K562 (cell line): ENCODE results near the gene CMIP. TPM values are rescaled to one million over a fixed set of nuclear protein-coding genes. Genes with fewer than 3 reads are reported as not detected.

Experiments
- ATAC-seq: fragments of 200-7000 bp; cut with Tn5 transposase; 3 replicates; pipeline ENCODE4 v1.9.1; 2020; ENCODE audit warnings: moderate library complexity
- BruUV-seq: library from RNA; stranded (reverse); fragments of 400-500 nt; replicated peaks from 2 replicates; lab custom pipeline; 2021; lab: Mats Ljungman, UMichigan
- CTCF ChIA-PET: fragments of 300-600 bp; formaldehyde crosslinking; extraction: SDS; loops from one replicate; lab custom pipeline; 2021; ENCODE audit warnings: low intra/inter-chr PET ratio; lab: Yijun Ruan, JAX
- POLR2A ChIA-PET: fragments of 300-600, 350-650 bp; sonication (Branson Sonifier 250); formaldehyde crosslinking; extraction: SDS; loops from one replicate; lab custom pipeline; 2021; ENCODE audit warnings: antibody characterized with exemption, inconsistent platforms; lab: Yijun Ruan, JAX
- DNase-seq, 4 experiments: peaks; one replicate each; pipeline versions ENCODE4 v3.0.0 to v3.0.0-alpha.2; 2011 to 2018; ENCODE audit warnings: low spot score in 3 of 4, mixed read lengths in 3 of 4; ENCODE audit errors: extremely low read depth in 1 of 4
- FAIRE-seq: peaks from 2 replicates; lab custom pipeline; 2011; peaks lifted over from hg19 to GRCh38; lab: Jason Lieb, UNC
- H2AFZ ChIP-seq: 2 replicates; pipeline ENCODE4 v1.6.0; 2011; ENCODE audit warnings: low read depth, low read length, control low read depth, inconsistent platforms
- H3K27ac ChIP-seq: fragments of 200-600 bp; 3 replicates; pipeline ENCODE4 v1.8.0; 2011; ENCODE audit warnings: low read depth, mild to moderate bottlenecking, control low read depth, inconsistent platforms, low read length, moderate library complexity, mixed read lengths; ENCODE audit errors: extremely low read depth
- H3K27me3 ChIP-seq, 2 experiments: fragments of 300-600 bp in 1 of 2; 2 replicates in 1 of 2; 3 replicates in 1 of 2; pipeline versions ENCODE4 v1.6.0 to v1.8.0; 2011; ENCODE audit warnings: inconsistent platforms in 2 of 2, low read length in 2 of 2, mild to moderate bottlenecking in 1 of 2, mixed read lengths in 1 of 2, moderate library complexity in 1 of 2; ENCODE audit not compliant: control insufficient read depth in 2 of 2, insufficient read depth in 2 of 2
- H3K36me3 ChIP-seq: fragments of 300-600 bp; 3 replicates; pipeline ENCODE4 v1.8.0; 2011; ENCODE audit warnings: mild to moderate bottlenecking, low read length, inconsistent platforms; ENCODE audit not compliant: control insufficient read depth, insufficient read depth
- H3K4me1 ChIP-seq, 2 experiments: fragments of 200-600 bp in 1 of 2; replicated peaks in 1 of 2; 2 replicates in 1 of 2; 3 replicates in 1 of 2; pipeline versions ENCODE4 v1.5.1 to v1.8.0; 2011; ENCODE audit warnings: inconsistent platforms in 2 of 2, low read length in 2 of 2, mild to moderate bottlenecking in 1 of 2, mixed read lengths in 1 of 2, moderate library complexity in 1 of 2; ENCODE audit not compliant: control insufficient read depth in 2 of 2, insufficient read depth in 2 of 2
- H3K4me2 ChIP-seq: 2 replicates; pipeline ENCODE4 v1.6.1; 2011; ENCODE audit warnings: low read length, control low read depth, inconsistent platforms, mixed read lengths; ENCODE audit not compliant: insufficient read depth
- H3K4me3 ChIP-seq: fragments of 200-600 bp; sonication (generic), shearing (Covaris generic); 2 replicates; pipeline ENCODE4 v1.5.1; 2016; ENCODE audit warnings: control low read depth, inconsistent platforms
- H3K79me2 ChIP-seq: fragments of 200-600 bp; 3 replicates; pipeline ENCODE4 v1.8.0; 2011; ENCODE audit warnings: low read length, inconsistent platforms; ENCODE audit not compliant: control insufficient read depth, insufficient read depth
- H3K9ac ChIP-seq, 2 experiments: 2 replicates each; pipeline versions ENCODE4 v1.6.0 to v1.6.1; 2011; ENCODE audit warnings: low read depth in 2 of 2, low read length in 2 of 2, control low read depth in 1 of 2, inconsistent platforms in 1 of 2, mild to moderate bottlenecking in 1 of 2, mixed read lengths in 1 of 2; ENCODE audit not compliant: insufficient read depth in 1 of 2
- H3K9me1 ChIP-seq: one replicate; pipeline ENCODE4 v1.6.0; 2011; ENCODE audit warnings: inconsistent platforms, mild to moderate bottlenecking, low read length, moderate library complexity; ENCODE audit not compliant: control insufficient read depth, insufficient read depth
- H3K9me3 ChIP-seq: replicated peaks from 2 replicates; pipeline ENCODE4 v1.5.1; 2011; ENCODE audit warnings: low read depth, low read length, inconsistent platforms; ENCODE audit not compliant: control insufficient read depth, insufficient read depth
- H4K20me1 ChIP-seq: replicated peaks from 2 replicates; pipeline ENCODE4 v1.6.1; 2011; ENCODE audit warnings: low read length, inconsistent platforms, mixed read lengths; ENCODE audit not compliant: control insufficient read depth, insufficient read depth
- FOXK2 ChIP-seq, 2 experiments: fragments of 450-650 bp; IDR thresholded peaks in 1 of 2; conservative IDR thresholded peaks in 1 of 2; 2 replicates each; pipeline ENCODE4 v1.6.1; 2016; ENCODE audit warnings: low read depth in 2 of 2, mild to moderate bottlenecking in 1 of 2
- HNRNPH1 ChIP-seq: fragments of 200-400 bp; formaldehyde crosslinking; optimal IDR thresholded peaks from 2 replicates; pipeline ENCODE3; 2017; ENCODE audit warnings: low read depth, mild to moderate bottlenecking, low read length, moderate library complexity
- PYGO2 ChIP-seq: fragments of 450-650 bp; IDR thresholded peaks from 2 replicates; pipeline ENCODE4 v1.6.1; 2016; ENCODE audit warnings: mild to moderate bottlenecking, missing genetic modification characterization, moderate library complexity, missing compliant biosample characterization
- RBBP5 ChIP-seq: fragments of 200-600 bp; sonication (generic); IDR thresholded peaks from 2 replicates; pipeline ENCODE4 v1.6.1; 2012; ENCODE audit warnings: borderline replicate concordance, mild to moderate bottlenecking, low read length, control low read depth, inconsistent platforms; ENCODE audit not compliant: insufficient read depth, poor library complexity, severe bottlenecking
- TRIM24 ChIP-seq, 2 experiments: fragments of 450-650 bp; IDR thresholded peaks; 2 replicates each; pipeline ENCODE4 v1.6.1; 2016
- ZFPM2 ChIP-seq: fragments of 250-450 bp; sonication (Bioruptor Pico); IDR thresholded peaks from 2 replicates; pipeline ENCODE4 v1.5.1; 2022; ENCODE audit warnings: mild to moderate bottlenecking
- ZNF282 ChIP-seq: sonication (generic); formaldehyde crosslinking; IDR thresholded peaks from 2 replicates; pipeline ENCODE4 v1.8.1; 2023; ENCODE audit warnings: missing genetic modification reagents
- WGBS: fragments of 100-300 bp; shearing (Covaris generic); methylation state at CpG from one replicate; pipeline ENCODE4 v1.1.6; 2016; ENCODE audit warnings: low coverage, mixed read lengths; ENCODE audit not compliant: insufficient coverage; ENCODE audit errors: missing lambda C conversion rate; 5-methylcytosine and 5-hydroxymethylcytosine counted together
- in situ Hi-C: fragments of 300-500 bp; cut with MboI; formaldehyde crosslinking; loops from 4 replicates; pipeline ENCODE4 v1.15.0; 2018; ENCODE audit warnings: inconsistent platforms, mixed read lengths
- intact Hi-C: fragments of 100-400 bp; cut with micrococcal nuclease; formaldehyde crosslinking; loops from 2 replicates; pipeline ENCODE4 v1.14.2; 2022
- polyA plus RNA-seq, 8 experiments: library from polyadenylated mRNA; depleted of rRNA in 4 of 8; stranded (reverse) in 5 of 8; unstranded in 3 of 8; fragments of >200 nt; fragmentation: Nextera tagmentation in 2 of 8; fragmentation: Illumina TruSeq in 1 of 8; extraction: Ambion mirVana in 2 of 8; extraction: Trizol in 1 of 8; gene quantifications; 2 replicates each; pipeline versions ENCODE4 v1.2.1 to v1.2.3, GENCODE V29; 2011 to 2014; ENCODE audit warnings: inconsistent platforms in 1 of 8, missing spikeins in 1 of 8
- total RNA-seq, 7 experiments: library from RNA; depleted of rRNA in 6 of 7; stranded (reverse); fragments of >200 nt in 6 of 7; fragmentation: Illumina TruSeq in 2 of 7; extraction: Trizol in 2 of 7; gene quantifications; 2 replicates each; pipeline versions ENCODE4 v1.2.1 to v1.2.3, GENCODE V29; 2011 to 2021; ENCODE audit warnings: low replicate concordance in 1 of 7
- TF ChIP-seq, protein P1 (sequence below): fragments of 450-650 bp; IDR thresholded peaks from 2 replicates; pipeline ENCODE4 v1.6.1; 2017; ENCODE audit warnings: antibody characterized with exemption, mild to moderate bottlenecking
- TF ChIP-seq, protein P2 (sequence below): sonication (generic); formaldehyde crosslinking; IDR thresholded peaks from 2 replicates; pipeline ENCODE4 v1.8.0; 2022; ENCODE audit warnings: mild to moderate bottlenecking, missing genetic modification reagents
- TF ChIP-seq, protein P3 (sequence below): sonication (generic); formaldehyde crosslinking; IDR thresholded peaks from 2 replicates; pipeline ENCODE4 v1.8.1; 2023; ENCODE audit warnings: mild to moderate bottlenecking, missing genetic modification reagents, moderate library complexity

The CMIP gene
- total and polyA plus RNA-seq, 9 of the 15 experiments (the other 6 are each of a cell fraction or from before 2014, with no cell fraction given) = 0.94 to 82.5 (median 10.3) TPM

DNA sequence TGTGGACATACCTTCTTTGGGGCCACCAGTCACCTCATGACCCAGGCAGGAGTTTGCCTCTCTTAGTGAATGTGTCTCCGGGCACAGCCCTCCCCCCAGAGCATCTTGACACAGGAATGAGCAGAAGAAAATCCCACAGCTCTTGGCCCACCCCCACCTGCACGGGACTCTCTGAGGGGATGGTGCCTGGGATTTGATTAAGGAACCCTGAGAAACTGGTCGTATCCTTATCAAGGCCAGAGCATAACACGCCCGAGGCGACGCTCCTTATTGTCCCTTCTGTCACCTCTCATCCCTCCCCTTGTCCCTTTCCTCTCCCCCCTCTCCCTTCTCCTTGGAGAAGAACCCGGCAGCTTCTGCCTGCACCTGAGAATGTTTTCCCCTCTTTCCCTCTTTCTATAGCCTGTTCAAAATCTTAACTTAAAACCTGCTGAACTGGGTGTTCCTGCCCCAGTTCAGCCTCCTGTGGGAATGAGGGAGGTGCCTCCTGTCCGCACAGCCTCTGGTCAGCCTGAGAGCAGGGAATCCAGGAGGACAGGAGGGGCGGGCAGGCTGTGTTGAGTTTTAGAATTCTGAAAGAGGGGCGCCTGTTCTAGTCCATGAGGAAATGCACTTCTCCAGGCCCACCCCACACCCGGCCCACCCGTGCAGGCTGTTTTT lies 193.8 kb downstream of the CMIP start (continued):
- TF ChIP-seq, protein P1, sequence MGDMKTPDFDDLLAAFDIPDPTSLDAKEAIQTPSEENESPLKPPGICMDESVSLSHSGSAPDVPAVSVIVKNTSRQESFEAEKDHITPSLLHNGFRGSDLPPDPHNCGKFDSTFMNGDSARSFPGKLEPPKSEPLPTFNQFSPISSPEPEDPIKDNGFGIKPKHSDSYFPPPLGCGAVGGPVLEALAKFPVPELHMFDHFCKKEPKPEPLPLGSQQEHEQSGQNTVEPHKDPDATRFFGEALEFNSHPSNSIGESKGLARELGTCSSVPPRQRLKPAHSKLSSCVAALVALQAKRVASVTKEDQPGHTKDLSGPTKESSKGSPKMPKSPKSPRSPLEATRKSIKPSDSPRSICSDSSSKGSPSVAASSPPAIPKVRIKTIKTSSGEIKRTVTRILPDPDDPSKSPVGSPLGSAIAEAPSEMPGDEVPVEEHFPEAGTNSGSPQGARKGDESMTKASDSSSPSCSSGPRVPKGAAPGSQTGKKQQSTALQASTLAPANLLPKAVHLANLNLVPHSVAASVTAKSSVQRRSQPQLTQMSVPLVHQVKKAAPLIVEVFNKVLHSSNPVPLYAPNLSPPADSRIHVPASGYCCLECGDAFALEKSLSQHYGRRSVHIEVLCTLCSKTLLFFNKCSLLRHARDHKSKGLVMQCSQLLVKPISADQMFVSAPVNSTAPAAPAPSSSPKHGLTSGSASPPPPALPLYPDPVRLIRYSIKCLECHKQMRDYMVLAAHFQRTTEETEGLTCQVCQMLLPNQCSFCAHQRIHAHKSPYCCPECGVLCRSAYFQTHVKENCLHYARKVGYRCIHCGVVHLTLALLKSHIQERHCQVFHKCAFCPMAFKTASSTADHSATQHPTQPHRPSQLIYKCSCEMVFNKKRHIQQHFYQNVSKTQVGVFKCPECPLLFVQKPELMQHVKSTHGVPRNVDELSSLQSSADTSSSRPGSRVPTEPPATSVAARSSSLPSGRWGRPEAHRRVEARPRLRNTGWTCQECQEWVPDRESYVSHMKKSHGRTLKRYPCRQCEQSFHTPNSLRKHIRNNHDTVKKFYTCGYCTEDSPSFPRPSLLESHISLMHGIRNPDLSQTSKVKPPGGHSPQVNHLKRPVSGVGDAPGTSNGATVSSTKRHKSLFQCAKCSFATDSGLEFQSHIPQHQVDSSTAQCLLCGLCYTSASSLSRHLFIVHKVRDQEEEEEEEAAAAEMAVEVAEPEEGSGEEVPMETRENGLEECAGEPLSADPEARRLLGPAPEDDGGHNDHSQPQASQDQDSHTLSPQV = 0 out of 2 replicates have a peak, but pooled peaks have one; percentile 23
- TF ChIP-seq TRIM24 (IDR thresholded peaks at IDR 0.05) (no peak), ZFPM2 (no peak), RBBP5 (no peak)

DNA sequence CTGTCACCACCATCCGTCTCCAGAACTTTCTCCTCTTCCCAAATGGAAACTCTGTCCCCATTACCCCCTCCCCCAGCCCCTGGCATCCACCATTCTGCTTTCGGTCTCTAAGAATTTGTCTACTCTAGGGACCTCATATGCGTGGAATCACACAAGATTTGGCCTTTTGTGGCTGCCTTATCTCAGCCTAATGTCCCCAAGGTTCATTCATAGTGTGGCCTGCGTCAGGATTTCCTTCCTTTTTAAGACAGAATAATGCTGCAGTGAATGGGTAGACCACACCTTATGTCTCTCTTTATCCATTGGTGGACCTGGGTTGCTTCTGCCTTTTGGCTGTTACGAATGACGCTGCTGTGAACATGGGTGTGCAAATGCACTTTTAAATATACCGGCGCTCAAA lies 194.7 kb downstream of the CMIP start:
- Histone ChIP-seq H3K27me3 (no peaks in the 10 kb centered on the region), H3K9ac (no peak overlapping the region), H3K9me1 (peaks cover 3% of the 10 kb centered on the region), H3K4me3 (no peak overlapping the region), H2AFZ (no peak overlapping the region), H3K36me3 (peaks cover 21% of the 10 kb centered on the region; the same call in 2 of the 3 replicates), H3K4me2 (no peak overlapping the region), H3K79me2 (peaks cover 79% of the 10 kb centered on the region), H3K9me3 (no peaks in the 10 kb centered on the region), H3K4me1 (peaks cover 44 to 46% of the 10 kb centered on the region in 2 experiments), H4K20me1 (peaks cover 2% of the 10 kb centered on the region; the same call in 1 of the 2 replicates), H3K27ac (no peak overlapping the region)
- FAIRE-seq (peak; percentile 19), DNase-seq (no peak), ATAC-seq (no peak)
- WGBS = 75% methylated on average over 8 of the region's 8 CpGs
- intact Hi-C loops = loop anchor here (10.0 kb wide), 1 partner anchor 145 kb away; no protein-coding TSS in a partner anchor
- no TSS peak for BruUV-seq
- ChIA-PET POLR2A (interaction anchor here (1.6 kb wide), 1 partner anchor 10 kb away, joined by 4 read pairs; no protein-coding TSS in a partner anchor), CTCF (no interaction called here)
- in situ Hi-C loops = no loop called here
- TF ChIP-seq, protein P2, sequence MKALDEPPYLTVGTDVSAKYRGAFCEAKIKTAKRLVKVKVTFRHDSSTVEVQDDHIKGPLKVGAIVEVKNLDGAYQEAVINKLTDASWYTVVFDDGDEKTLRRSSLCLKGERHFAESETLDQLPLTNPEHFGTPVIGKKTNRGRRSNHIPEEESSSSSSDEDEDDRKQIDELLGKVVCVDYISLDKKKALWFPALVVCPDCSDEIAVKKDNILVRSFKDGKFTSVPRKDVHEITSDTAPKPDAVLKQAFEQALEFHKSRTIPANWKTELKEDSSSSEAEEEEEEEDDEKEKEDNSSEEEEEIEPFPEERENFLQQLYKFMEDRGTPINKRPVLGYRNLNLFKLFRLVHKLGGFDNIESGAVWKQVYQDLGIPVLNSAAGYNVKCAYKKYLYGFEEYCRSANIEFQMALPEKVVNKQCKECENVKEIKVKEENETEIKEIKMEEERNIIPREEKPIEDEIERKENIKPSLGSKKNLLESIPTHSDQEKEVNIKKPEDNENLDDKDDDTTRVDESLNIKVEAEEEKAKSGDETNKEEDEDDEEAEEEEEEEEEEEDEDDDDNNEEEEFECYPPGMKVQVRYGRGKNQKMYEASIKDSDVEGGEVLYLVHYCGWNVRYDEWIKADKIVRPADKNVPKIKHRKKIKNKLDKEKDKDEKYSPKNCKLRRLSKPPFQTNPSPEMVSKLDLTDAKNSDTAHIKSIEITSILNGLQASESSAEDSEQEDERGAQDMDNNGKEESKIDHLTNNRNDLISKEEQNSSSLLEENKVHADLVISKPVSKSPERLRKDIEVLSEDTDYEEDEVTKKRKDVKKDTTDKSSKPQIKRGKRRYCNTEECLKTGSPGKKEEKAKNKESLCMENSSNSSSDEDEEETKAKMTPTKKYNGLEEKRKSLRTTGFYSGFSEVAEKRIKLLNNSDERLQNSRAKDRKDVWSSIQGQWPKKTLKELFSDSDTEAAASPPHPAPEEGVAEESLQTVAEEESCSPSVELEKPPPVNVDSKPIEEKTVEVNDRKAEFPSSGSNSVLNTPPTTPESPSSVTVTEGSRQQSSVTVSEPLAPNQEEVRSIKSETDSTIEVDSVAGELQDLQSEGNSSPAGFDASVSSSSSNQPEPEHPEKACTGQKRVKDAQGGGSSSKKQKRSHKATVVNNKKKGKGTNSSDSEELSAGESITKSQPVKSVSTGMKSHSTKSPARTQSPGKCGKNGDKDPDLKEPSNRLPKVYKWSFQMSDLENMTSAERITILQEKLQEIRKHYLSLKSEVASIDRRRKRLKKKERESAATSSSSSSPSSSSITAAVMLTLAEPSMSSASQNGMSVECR (CRISPR knock-in tag) = no peak
- TF ChIP-seq, protein P3, sequence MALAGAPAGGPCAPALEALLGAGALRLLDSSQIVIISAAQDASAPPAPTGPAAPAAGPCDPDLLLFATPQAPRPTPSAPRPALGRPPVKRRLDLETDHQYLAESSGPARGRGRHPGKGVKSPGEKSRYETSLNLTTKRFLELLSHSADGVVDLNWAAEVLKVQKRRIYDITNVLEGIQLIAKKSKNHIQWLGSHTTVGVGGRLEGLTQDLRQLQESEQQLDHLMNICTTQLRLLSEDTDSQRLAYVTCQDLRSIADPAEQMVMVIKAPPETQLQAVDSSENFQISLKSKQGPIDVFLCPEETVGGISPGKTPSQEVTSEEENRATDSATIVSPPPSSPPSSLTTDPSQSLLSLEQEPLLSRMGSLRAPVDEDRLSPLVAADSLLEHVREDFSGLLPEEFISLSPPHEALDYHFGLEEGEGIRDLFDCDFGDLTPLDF = no peak
- TF ChIP-seq HNRNPH1 (no peak), ZNF282 (no peak), PYGO2 (tag) (no peak), FOXK2 (conservative IDR thresholded peaks at IDR 0.05 in 1 of 2, IDR thresholded peaks at IDR 0.05 in 1 of 2; ENCODE audit: low read depth in 2 of 2) (no peak)
